SK-N-MC (cell line): ENCODE results near the gene ANKRD22.

Source experiments
- DNase-seq: peaks from one replicate; pipeline ENCODE4 v3.0.0-alpha.2; 2011; ENCODE audit warnings: low read depth, low spot score
- H3K27ac ChIP-seq: fragments of 200-600 bp; sonication (generic); 2 replicates; pipeline ENCODE4 v1.5.1; 2016; ENCODE audit warnings: mixed run types
- H3K36me3 ChIP-seq: fragments of 200-600 bp; sonication (generic); 2 replicates; pipeline ENCODE4 v1.6.1; 2017; ENCODE audit warnings: antibody characterized with exemption, low read length, mixed read lengths; ENCODE audit not compliant: insufficient read depth
- H3K4me3 ChIP-seq: fragments of 200-600 bp; sonication (generic); 2 replicates; pipeline ENCODE4 v1.5.1; 2016
- H3K9ac ChIP-seq: fragments of 200-600 bp; sonication (generic); 2 replicates; pipeline ENCODE4 v1.8.0; 2017; ENCODE audit warnings: mixed run types, mixed read lengths; ENCODE audit not compliant: insufficient read length
- H3K9me3 ChIP-seq: fragments of 200-600 bp; sonication (generic); 2 replicates; pipeline ENCODE4 v1.6.1; 2017; ENCODE audit warnings: low read depth, mild to moderate bottlenecking, antibody characterized with exemption, low read length, moderate library complexity, mixed read lengths
- EZH2 ChIP-seq: fragments of 200-600 bp; sonication (generic); IDR thresholded peaks from one replicate; pipeline ENCODE4 v1.6.1; 2017; ENCODE audit warnings: antibody characterized with exemption
- FOXP2 ChIP-seq: optimal IDR thresholded peaks from 2 replicates; pipeline ENCODE3; 2011; ENCODE audit warnings: mild to moderate bottlenecking, moderate library complexity; ENCODE audit not compliant: insufficient read depth; ENCODE audit errors: extremely low read length, control extremely low read depth
- POLR2AphosphoS5 ChIP-seq: IDR thresholded peaks from 2 replicates; pipeline ENCODE4 v1.6.1; 2012; ENCODE audit warnings: mild to moderate bottlenecking, low read depth, low read length, borderline replicate concordance

Gene ANKRD22

DNA sequence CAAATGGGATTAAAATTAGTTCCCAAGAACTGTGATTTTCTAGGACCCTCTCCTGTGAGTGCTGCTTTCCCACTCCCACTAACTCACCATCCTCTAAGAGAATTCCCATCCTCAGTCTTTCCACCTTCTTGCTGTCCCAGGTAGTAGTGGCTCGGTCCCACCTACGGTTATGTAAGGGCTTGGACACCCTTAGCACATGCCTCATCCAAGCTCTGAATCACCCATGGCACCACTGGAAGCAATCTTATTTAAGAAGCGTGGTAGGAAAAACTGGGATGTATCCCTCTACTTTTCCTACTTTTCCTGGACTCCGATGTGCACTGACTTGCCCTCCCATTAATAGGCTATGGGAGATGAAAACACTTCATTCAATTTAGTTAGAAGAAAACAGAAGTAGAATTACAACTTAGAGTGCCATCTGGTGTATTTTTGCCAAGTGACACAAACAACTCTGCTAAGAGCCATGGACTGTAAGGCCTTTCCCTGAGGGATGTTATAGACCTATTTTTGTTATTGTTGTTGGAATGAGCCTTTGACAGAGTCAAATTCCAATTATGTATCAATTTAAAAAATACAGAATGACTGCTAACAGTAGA lies 13.7 kb upstream of the ANKRD22 start:
- TF ChIP-seq FOXP2 (no peak), EZH2 (no peak), POLR2AphosphoS5 (no peak)
- DNase-seq: no peak
- Histone ChIP-seq H3K27ac (no peak overlapping the region), H3K9me3 (no peaks in the 10 kb centered on the region), H3K4me3 (no peak overlapping the region), H3K9ac (no peak overlapping the region), H3K36me3 (no peaks in the 10 kb centered on the region)

DNA sequence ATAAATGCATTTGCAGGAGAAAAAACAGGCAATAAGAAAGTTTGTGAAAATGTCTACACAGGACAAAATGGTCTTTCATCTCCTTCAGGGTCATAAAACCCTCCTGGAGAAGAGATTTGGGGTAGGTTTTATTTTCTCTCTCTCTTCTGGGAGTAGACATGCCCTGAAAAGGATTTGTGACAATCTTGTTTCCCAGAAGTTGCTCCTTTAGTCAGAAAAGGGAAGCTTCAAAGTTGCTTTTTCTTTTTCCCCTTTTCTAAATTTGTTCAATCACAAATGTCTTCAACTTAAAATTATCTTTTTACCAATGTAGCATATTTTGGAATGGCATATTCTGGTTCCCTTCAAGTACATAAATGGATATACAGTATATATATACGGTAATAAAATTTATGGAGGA lies 9.4 kb upstream of the ANKRD22 start:
- no peak overlapping the region for H3K4me3 ChIP-seq
- H3K36me3 ChIP-seq: no peaks in the 10 kb centered on the region
- DNase-seq: no peak
- H3K9me3 ChIP-seq: no peaks in the 10 kb centered on the region
- no peak for TF ChIP-seq EZH2
- TF ChIP-seq POLR2AphosphoS5: no peak
- no peak for TF ChIP-seq FOXP2
- H3K9ac ChIP-seq: no peak overlapping the region
- H3K27ac ChIP-seq: no peak overlapping the region

DNA sequence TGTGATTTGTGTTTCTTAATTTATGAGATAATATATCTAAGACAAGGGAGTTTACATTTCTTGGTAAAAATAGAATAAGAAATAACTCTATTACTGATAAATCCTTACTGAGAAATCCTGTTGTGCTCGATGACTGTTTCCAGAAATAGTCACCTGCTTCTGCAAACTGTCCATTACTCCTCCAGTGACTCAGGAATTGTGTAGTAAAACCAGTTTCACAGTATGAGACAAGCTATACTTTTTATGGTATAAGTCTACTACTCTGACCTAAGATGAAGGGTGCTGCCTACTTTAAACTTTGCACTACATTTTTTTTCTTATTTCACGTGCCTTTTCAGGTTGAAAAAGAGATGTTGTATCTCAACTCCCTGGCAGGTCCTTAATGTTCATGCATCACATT lies 6.8 kb upstream of the ANKRD22 start:
- no peak for TF ChIP-seq FOXP2
- no peak for TF ChIP-seq POLR2AphosphoS5
- no peak for TF ChIP-seq EZH2
- H3K9me3 ChIP-seq: no peaks in the 10 kb centered on the region
- H3K27ac ChIP-seq: no peak overlapping the region
- no peaks in the 10 kb centered on the region for H3K36me3 ChIP-seq
- no peak for DNase-seq
- no peak overlapping the region for H3K4me3 ChIP-seq
- no peak overlapping the region for H3K9ac ChIP-seq

- H3K4me3 ChIP-seq: no peak overlapping the region
- TF ChIP-seq EZH2 (no peak), FOXP2 (no peak), POLR2AphosphoS5 (no peak)
- H3K9me3 ChIP-seq: no peaks in the 10 kb centered on the region
- no peak overlapping the region for H3K27ac ChIP-seq
- no peak overlapping the region for H3K9ac ChIP-seq
- DNase-seq: no peak
- H3K36me3 ChIP-seq: no peaks in the 10 kb centered on the region
These were observed 6.2 kb upstream of the ANKRD22 start for GRCh38 chr10:88857831-88858230.

DNA sequence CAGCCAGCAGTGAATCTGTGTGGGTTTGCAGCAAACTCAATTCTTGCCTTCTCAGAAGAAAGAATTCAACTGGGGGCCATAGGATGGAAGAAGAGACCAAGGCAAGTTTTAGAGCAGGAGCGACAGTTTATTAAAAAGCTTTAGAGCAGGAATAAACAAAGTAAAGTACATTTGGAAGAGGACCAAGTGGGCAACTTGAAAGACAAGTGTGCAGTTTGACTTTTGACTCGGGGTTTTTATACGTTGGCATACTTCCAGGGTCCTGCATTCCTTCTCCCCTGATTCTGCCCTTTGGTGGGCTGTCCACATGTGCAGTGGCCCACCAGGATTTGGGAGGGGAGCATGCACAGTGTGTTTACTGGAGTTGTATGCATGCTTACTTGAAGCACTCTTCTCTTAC lies 3.0 kb upstream of the ANKRD22 start:
- Histone ChIP-seq H3K27ac (no peak overlapping the region), H3K9me3 (no peaks in the 10 kb centered on the region), H3K36me3 (no peaks in the 10 kb centered on the region), H3K9ac (no peak overlapping the region), H3K4me3 (no peak overlapping the region)
- DNase-seq: no peak
- TF ChIP-seq POLR2AphosphoS5: no peak
- no peak for TF ChIP-seq EZH2
- no peak for TF ChIP-seq FOXP2

GRCh38 chr10:88853155-88853881 lies 1.7 kb upstream of the ANKRD22 start:
- H3K9me3 ChIP-seq: no peaks in the 10 kb centered on the region
- H3K27ac ChIP-seq: no peak overlapping the region
- no peak overlapping the region for H3K9ac ChIP-seq
- DNase-seq: no peak
- no peaks in the 10 kb centered on the region for H3K36me3 ChIP-seq
- no peak overlapping the region; the same call in 1 of the 2 replicates for H3K4me3 ChIP-seq
- TF ChIP-seq POLR2AphosphoS5 (no peak), FOXP2 (no peak), EZH2 (no peak)

- Histone ChIP-seq H3K9me3 (no peaks in the 10 kb centered on the region), H3K4me3 (no peak overlapping the region), H3K27ac (no peak overlapping the region), H3K36me3 (no peaks in the 10 kb centered on the region), H3K9ac (no peak overlapping the region)
- TF ChIP-seq POLR2AphosphoS5 (no peak), EZH2 (no peak)
- DNase-seq: no peak
These were observed 683 bp upstream of the ANKRD22 start for GRCh38 chr10:88852327-88852726.

GRCh38 chr10:88850712-88851111 lies 932 bp downstream of the ANKRD22 start:
- no peak for DNase-seq
- Histone ChIP-seq H3K27ac (no peak overlapping the region), H3K9me3 (no peaks in the 10 kb centered on the region), H3K36me3 (no peaks in the 10 kb centered on the region), H3K9ac (no peak overlapping the region), H3K4me3 (no peak overlapping the region)
- TF ChIP-seq POLR2AphosphoS5 (no peak), FOXP2 (no peak), EZH2 (no peak)

DNA sequence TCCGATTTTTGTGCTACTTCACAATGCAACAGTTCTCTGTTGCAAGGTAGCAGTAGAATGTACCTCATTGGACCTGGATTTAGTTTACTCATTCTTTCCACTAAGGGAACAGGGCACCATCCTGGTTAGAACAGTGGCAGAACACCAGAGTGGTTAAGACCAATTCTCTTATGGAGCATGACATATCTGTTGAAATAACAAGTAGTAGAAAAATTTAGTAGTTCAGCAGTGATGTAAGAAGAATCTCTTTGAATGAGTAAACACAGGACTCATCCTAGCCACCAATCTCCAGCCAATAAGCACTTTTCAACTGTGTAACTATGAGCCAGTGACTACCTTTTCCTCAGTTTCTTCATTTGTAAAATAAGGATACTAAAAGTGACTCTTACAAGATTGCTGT lies 2.4 kb downstream of the ANKRD22 start:
- no peaks in the 10 kb centered on the region for H3K36me3 ChIP-seq

More for the DNA sequence above, 2.4 kb downstream of the ANKRD22 start:
- no peak overlapping the region for H3K9ac ChIP-seq
- H3K27ac ChIP-seq: no peak overlapping the region
- H3K9me3 ChIP-seq: no peaks in the 10 kb centered on the region
- no peak for DNase-seq
- no peak for TF ChIP-seq POLR2AphosphoS5
- TF ChIP-seq FOXP2: no peak
- no peak for TF ChIP-seq EZH2
- no peak overlapping the region for H3K4me3 ChIP-seq
